ENCODE results near the gene ITGA6. TPM values are rescaled to one million over a fixed set of nuclear protein-coding genes. Genes with fewer than 3 reads are reported as not detected.

The ITGA6 gene
- total RNA-seq, 1 experiment from 2014 or later: 0.37 TPM

- H3K27ac ChIP-seq (ENCODE audit: low read length): no peak overlapping the region
- no peak overlapping the region for H3K4me2 ChIP-seq (ENCODE audit: low read depth, low read length, poor library complexity, severe bottlenecking)
- no peaks in the 10 kb centered on the region for H3K79me2 ChIP-seq (ENCODE audit: low read length)
Measured at GRCh38 chr2:172439911-172440310, 12.5 kb downstream of the ITGA6 start.

GRCh38 chr2:172440795-172441194 is 13.4 kb downstream of the ITGA6 start:
- Histone ChIP-seq H3K4me1 (ENCODE audit: low read length) (peaks cover 9% of the 10 kb centered on the region), H3K27me3 (ENCODE audit: low read length) (no peaks in the 10 kb centered on the region), H3K27ac (ENCODE audit: low read length) (no peak overlapping the region), H3K4me3 (ENCODE audit: low read length) (no peak overlapping the region), H4K20me1 (ENCODE audit: insufficient read depth, low read depth, low read length) (no peaks in the 10 kb centered on the region), H3K79me2 (ENCODE audit: low read length) (no peaks in the 10 kb centered on the region), H3K9me2 (replicated peaks; ENCODE audit: insufficient read depth, low read length) (no peaks in the 10 kb centered on the region), H3K9ac (ENCODE audit: low read length) (no peak overlapping the region), H2AFZ (ENCODE audit: low read length) (no peak overlapping the region), H3K36me3 (ENCODE audit: insufficient read depth, low read length) (no peaks in the 10 kb centered on the region), H3K4me2 (ENCODE audit: low read depth, low read length, poor library complexity, severe bottlenecking) (no peak overlapping the region), H3K9me3 (ENCODE audit: low read length) (no peaks in the 10 kb centered on the region)
- DNase-seq: no peak

More at GRCh38 chr2:172439911-172440310, 12.5 kb downstream of the ITGA6 start:
- Histone ChIP-seq H3K9ac (ENCODE audit: low read length) (no peak overlapping the region), H3K4me1 (ENCODE audit: low read length) (peaks cover 9% of the 10 kb centered on the region), H3K9me2 (replicated peaks; ENCODE audit: insufficient read depth, low read length) (no peaks in the 10 kb centered on the region), H3K27me3 (ENCODE audit: low read length) (no peaks in the 10 kb centered on the region), H3K9me3 (ENCODE audit: low read length) (no peaks in the 10 kb centered on the region), H4K20me1 (ENCODE audit: insufficient read depth, low read depth, low read length) (no peaks in the 10 kb centered on the region), H2AFZ (ENCODE audit: low read length) (no peak overlapping the region), H3K4me3 (ENCODE audit: low read length) (no peak overlapping the region), H3K36me3 (ENCODE audit: insufficient read depth, low read length) (no peaks in the 10 kb centered on the region)
- no peak for DNase-seq

GRCh38 chr2:172442072-172442895 is 14.9 kb downstream of the ITGA6 start:
- no peaks in the 10 kb centered on the region for H3K9me2 ChIP-seq (replicated peaks; ENCODE audit: insufficient read depth, low read length)
- H3K4me1 ChIP-seq (ENCODE audit: low read length): peaks cover 9% of the 10 kb centered on the region
- H3K4me3 ChIP-seq (ENCODE audit: low read length): no peak overlapping the region
- H2AFZ ChIP-seq (ENCODE audit: low read length): no peak overlapping the region
- H3K79me2 ChIP-seq (ENCODE audit: low read length): no peaks in the 10 kb centered on the region
- H3K36me3 ChIP-seq (ENCODE audit: insufficient read depth, low read length): no peaks in the 10 kb centered on the region
- H3K4me2 ChIP-seq (ENCODE audit: low read depth, low read length, poor library complexity, severe bottlenecking): no peak overlapping the region
- H4K20me1 ChIP-seq (ENCODE audit: insufficient read depth, low read depth, low read length): no peaks in the 10 kb centered on the region
- H3K9ac ChIP-seq (ENCODE audit: low read length): no peak overlapping the region
- H3K27me3 ChIP-seq (ENCODE audit: low read length): no peaks in the 10 kb centered on the region
- H3K27ac ChIP-seq (ENCODE audit: low read length): no peak overlapping the region
- DNase-seq: no peak
- H3K9me3 ChIP-seq (ENCODE audit: low read length): no peaks in the 10 kb centered on the region

- no peaks in the 10 kb centered on the region for H3K4me1 ChIP-seq (ENCODE audit: low read length)
- H3K9me3 ChIP-seq (ENCODE audit: low read length): no peaks in the 10 kb centered on the region
- H3K79me2 ChIP-seq (ENCODE audit: low read length): no peaks in the 10 kb centered on the region
- H2AFZ ChIP-seq (ENCODE audit: low read length): no peak overlapping the region
- H4K20me1 ChIP-seq (ENCODE audit: insufficient read depth, low read depth, low read length): no peaks in the 10 kb centered on the region
- no peaks in the 10 kb centered on the region for H3K36me3 ChIP-seq (ENCODE audit: insufficient read depth, low read length)
- H3K4me2 ChIP-seq (ENCODE audit: low read depth, low read length, poor library complexity, severe bottlenecking): no peak overlapping the region
- no peak overlapping the region for H3K4me3 ChIP-seq (ENCODE audit: low read length)
- no peak overlapping the region for H3K27ac ChIP-seq (ENCODE audit: low read length)
- H3K9ac ChIP-seq (ENCODE audit: low read length): no peak overlapping the region
- no peak for DNase-seq
- H3K27me3 ChIP-seq (ENCODE audit: low read length): no peaks in the 10 kb centered on the region
- no peaks in the 10 kb centered on the region for H3K9me2 ChIP-seq (replicated peaks; ENCODE audit: insufficient read depth, low read length)
Measured at GRCh38 chr2:172445851-172446250, 18.5 kb downstream of the ITGA6 start.

- H3K4me2 ChIP-seq (ENCODE audit: low read depth, low read length, poor library complexity, severe bottlenecking): no peak overlapping the region
- H3K9ac ChIP-seq (ENCODE audit: low read length): no peak overlapping the region
- no peaks in the 10 kb centered on the region for H3K4me1 ChIP-seq (ENCODE audit: low read length)
- H3K4me3 ChIP-seq (ENCODE audit: low read length): no peak overlapping the region
- no peaks in the 10 kb centered on the region for H3K27me3 ChIP-seq (ENCODE audit: low read length)
- DNase-seq: no peak
- H2AFZ ChIP-seq (ENCODE audit: low read length): no peak overlapping the region
- no peaks in the 10 kb centered on the region for H4K20me1 ChIP-seq (ENCODE audit: insufficient read depth, low read depth, low read length)
- no peaks in the 10 kb centered on the region for H3K9me2 ChIP-seq (replicated peaks; ENCODE audit: insufficient read depth, low read length)
- H3K79me2 ChIP-seq (ENCODE audit: low read length): no peaks in the 10 kb centered on the region
- H3K9me3 ChIP-seq (ENCODE audit: low read length): no peaks in the 10 kb centered on the region
- H3K27ac ChIP-seq (ENCODE audit: low read length): no peak overlapping the region
- H3K36me3 ChIP-seq (ENCODE audit: insufficient read depth, low read length): no peaks in the 10 kb centered on the region
Measured at GRCh38 chr2:172446474-172447063, 19.2 kb downstream of the ITGA6 start.

GRCh38 chr2:172447811-172448493 is 20.6 kb downstream of the ITGA6 start:
- no peaks in the 10 kb centered on the region for H3K79me2 ChIP-seq (ENCODE audit: low read length)
- DNase-seq: no peak
- H3K4me2 ChIP-seq (ENCODE audit: low read depth, low read length, poor library complexity, severe bottlenecking): no peak overlapping the region
- no peaks in the 10 kb centered on the region for H3K9me2 ChIP-seq (replicated peaks; ENCODE audit: insufficient read depth, low read length)
- H3K4me1 ChIP-seq (ENCODE audit: low read length): no peaks in the 10 kb centered on the region
- H3K9ac ChIP-seq (ENCODE audit: low read length): no peak overlapping the region
- H3K9me3 ChIP-seq (ENCODE audit: low read length): no peaks in the 10 kb centered on the region
- H3K36me3 ChIP-seq (ENCODE audit: insufficient read depth, low read length): no peaks in the 10 kb centered on the region
- no peak overlapping the region for H2AFZ ChIP-seq (ENCODE audit: low read length)
- no peak overlapping the region for H3K27ac ChIP-seq (ENCODE audit: low read length)
- no peaks in the 10 kb centered on the region for H4K20me1 ChIP-seq (ENCODE audit: insufficient read depth, low read depth, low read length)
- no peak overlapping the region for H3K4me3 ChIP-seq (ENCODE audit: low read length)
- no peaks in the 10 kb centered on the region for H3K27me3 ChIP-seq (ENCODE audit: low read length)

GRCh38 chr2:172448544-172449267 is 21.3 kb downstream of the ITGA6 start:
- no peak overlapping the region for H2AFZ ChIP-seq (ENCODE audit: low read length)
- no peak overlapping the region for H3K4me3 ChIP-seq (ENCODE audit: low read length)
- no peak for DNase-seq
- no peaks in the 10 kb centered on the region for H3K36me3 ChIP-seq (ENCODE audit: insufficient read depth, low read length)
- no peaks in the 10 kb centered on the region for H3K9me3 ChIP-seq (ENCODE audit: low read length)
- no peaks in the 10 kb centered on the region for H3K27me3 ChIP-seq (ENCODE audit: low read length)
- H3K9me2 ChIP-seq (replicated peaks; ENCODE audit: insufficient read depth, low read length): no peaks in the 10 kb centered on the region
- no peaks in the 10 kb centered on the region for H3K79me2 ChIP-seq (ENCODE audit: low read length)
- no peak overlapping the region for H3K9ac ChIP-seq (ENCODE audit: low read length)
- no peak overlapping the region for H3K27ac ChIP-seq (ENCODE audit: low read length)
- no peaks in the 10 kb centered on the region for H3K4me1 ChIP-seq (ENCODE audit: low read length)
- no peak overlapping the region for H3K4me2 ChIP-seq (ENCODE audit: low read depth, low read length, poor library complexity, severe bottlenecking)
- no peaks in the 10 kb centered on the region for H4K20me1 ChIP-seq (ENCODE audit: insufficient read depth, low read depth, low read length)
